Neutrophil (primary cell): ENCODE data around the gene KIDINS220.

Experiments
- H3K27ac ChIP-seq: fragments of 200-600 bp; sonication (generic); 2 replicates; pipeline ENCODE4 v1.5.1; 2016; ENCODE audit warnings: mild to moderate bottlenecking, moderate library complexity
- H3K27me3 ChIP-seq: fragments of 200-600 bp; sonication (generic); 2 replicates; pipeline ENCODE4 v1.6.0; 2016; ENCODE audit warnings: mild to moderate bottlenecking
- H3K36me3 ChIP-seq: fragments of 200-600 bp; sonication (generic); 2 replicates; pipeline ENCODE4 v1.5.1; 2017
- H3K4me1 ChIP-seq, 2 experiments: fragments of 200-600 bp in 1 of 2; sonication (generic) in 1 of 2; 1 replicate in 1 of 2; 2 replicates in 1 of 2; pipeline versions ENCODE4 v1.5.1 to v1.6.1; 2013 to 2016; ENCODE audit warnings: low read depth in 1 of 2, low read length in 1 of 2, mild to moderate bottlenecking in 1 of 2, moderate library complexity in 1 of 2; ENCODE audit not compliant: control insufficient read depth in 1 of 2, insufficient read depth in 1 of 2
- H3K4me3 ChIP-seq, 2 experiments: fragments of 200-600 bp in 1 of 2; sonication (generic) in 1 of 2; 1 replicate in 1 of 2; 2 replicates in 1 of 2; pipeline ENCODE4 v1.5.1; 2013 to 2016; ENCODE audit warnings: low read depth in 1 of 2, low read length in 1 of 2, mild to moderate bottlenecking in 1 of 2, moderate library complexity in 1 of 2
- H3K9me3 ChIP-seq: fragments of 200-600 bp; sonication (generic); 2 replicates; pipeline ENCODE4 v1.5.1; 2016
- TF ChIP-seq, protein P1 (sequence below): fragments of 200-600 bp; sonication (generic); IDR thresholded peaks from 2 replicates; pipeline ENCODE4 v1.5.1; 2016; ENCODE audit warnings: antibody characterized with exemption

Gene KIDINS220

DNA sequence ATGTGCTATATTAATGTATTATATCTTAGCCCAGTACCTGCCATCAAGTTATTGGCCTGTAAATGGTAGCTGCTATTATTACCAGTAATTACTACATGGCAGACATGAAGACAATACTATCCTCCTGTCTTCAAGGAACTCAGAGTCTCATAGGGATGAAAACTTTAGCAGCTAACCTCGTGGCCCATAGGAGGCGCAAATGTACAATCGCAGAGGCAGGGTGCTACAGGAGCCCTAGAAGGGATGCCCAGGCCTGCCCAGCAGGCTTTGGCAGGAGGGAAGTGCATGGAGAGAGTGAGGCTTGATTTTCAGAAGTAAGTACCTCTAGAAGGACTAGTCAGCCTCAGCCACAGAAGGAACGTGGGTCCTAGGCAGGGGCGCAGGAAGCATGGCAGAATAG is 44.7 kb upstream of the KIDINS220 start:
- peaks cover 74% of the 10 kb centered on the region for H3K36me3 ChIP-seq
- H3K9me3 ChIP-seq, result no peaks in the 10 kb centered on the region
- no peak overlapping the region for H3K27ac ChIP-seq
- TF ChIP-seq, protein P1, sequence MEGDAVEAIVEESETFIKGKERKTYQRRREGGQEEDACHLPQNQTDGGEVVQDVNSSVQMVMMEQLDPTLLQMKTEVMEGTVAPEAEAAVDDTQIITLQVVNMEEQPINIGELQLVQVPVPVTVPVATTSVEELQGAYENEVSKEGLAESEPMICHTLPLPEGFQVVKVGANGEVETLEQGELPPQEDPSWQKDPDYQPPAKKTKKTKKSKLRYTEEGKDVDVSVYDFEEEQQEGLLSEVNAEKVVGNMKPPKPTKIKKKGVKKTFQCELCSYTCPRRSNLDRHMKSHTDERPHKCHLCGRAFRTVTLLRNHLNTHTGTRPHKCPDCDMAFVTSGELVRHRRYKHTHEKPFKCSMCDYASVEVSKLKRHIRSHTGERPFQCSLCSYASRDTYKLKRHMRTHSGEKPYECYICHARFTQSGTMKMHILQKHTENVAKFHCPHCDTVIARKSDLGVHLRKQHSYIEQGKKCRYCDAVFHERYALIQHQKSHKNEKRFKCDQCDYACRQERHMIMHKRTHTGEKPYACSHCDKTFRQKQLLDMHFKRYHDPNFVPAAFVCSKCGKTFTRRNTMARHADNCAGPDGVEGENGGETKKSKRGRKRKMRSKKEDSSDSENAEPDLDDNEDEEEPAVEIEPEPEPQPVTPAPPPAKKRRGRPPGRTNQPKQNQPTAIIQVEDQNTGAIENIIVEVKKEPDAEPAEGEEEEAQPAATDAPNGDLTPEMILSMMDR, result peak; percentile 13
- no peaks in the 10 kb centered on the region for H3K27me3 ChIP-seq
- H3K4me1 ChIP-seq, result no peaks in the 10 kb centered on the region
- H3K4me3 ChIP-seq, result no peak overlapping the region

DNA sequence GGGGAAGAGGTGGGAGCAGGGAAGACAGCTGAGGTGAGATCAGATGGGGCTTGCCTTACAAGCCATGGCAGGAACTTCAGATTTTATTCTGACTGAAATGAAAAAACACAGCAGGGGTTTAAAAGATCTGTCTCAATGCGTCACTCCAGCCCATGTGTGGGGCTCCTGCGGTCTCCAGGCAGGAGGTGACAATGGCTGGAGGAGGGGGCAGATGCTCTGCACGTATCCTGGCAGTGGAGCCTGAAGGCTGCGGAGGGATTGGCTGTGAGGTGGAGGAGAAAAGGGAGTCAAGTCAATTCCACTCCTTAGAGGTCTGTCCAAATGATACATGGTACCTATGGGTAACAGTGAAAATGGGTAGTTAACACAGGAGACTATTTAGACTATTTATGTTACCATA is 40.5 kb upstream of the KIDINS220 start:
- H3K27ac ChIP-seq, result no peak overlapping the region
- H3K4me3 ChIP-seq, result no peak overlapping the region
- H3K9me3 ChIP-seq, result no peaks in the 10 kb centered on the region
- no peaks in the 10 kb centered on the region for H3K27me3 ChIP-seq
- H3K4me1 ChIP-seq, result no peaks in the 10 kb centered on the region
- TF ChIP-seq, protein P1, result no peak
- peaks cover 71% of the 10 kb centered on the region for H3K36me3 ChIP-seq

DNA sequence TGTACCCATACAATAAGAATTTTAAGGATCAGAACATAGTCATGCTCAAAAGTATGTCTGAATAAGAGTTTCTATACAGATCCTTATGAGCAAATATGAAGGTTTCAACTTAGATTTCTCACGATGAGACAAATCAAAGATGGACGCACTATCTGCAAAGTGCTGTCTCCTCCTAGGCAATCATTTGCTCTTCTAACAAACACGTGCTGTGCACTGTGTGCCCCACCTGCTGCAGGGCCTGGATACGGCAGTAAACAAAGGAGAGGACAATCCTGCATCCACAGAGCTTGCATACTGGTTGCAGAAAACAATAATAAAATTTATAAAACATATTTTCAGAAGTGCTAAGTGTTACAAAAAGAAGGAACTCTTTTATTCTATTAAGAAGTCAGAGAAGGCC is 39.9 kb upstream of the KIDINS220 start:
- H3K27ac ChIP-seq, result no peak overlapping the region
- H3K9me3 ChIP-seq, result no peaks in the 10 kb centered on the region
- H3K36me3 ChIP-seq, result peaks cover 74% of the 10 kb centered on the region
- TF ChIP-seq, protein P1, result no peak
- no peaks in the 10 kb centered on the region for H3K4me1 ChIP-seq
- no peaks in the 10 kb centered on the region for H3K27me3 ChIP-seq
- no peak overlapping the region for H3K4me3 ChIP-seq

DNA sequence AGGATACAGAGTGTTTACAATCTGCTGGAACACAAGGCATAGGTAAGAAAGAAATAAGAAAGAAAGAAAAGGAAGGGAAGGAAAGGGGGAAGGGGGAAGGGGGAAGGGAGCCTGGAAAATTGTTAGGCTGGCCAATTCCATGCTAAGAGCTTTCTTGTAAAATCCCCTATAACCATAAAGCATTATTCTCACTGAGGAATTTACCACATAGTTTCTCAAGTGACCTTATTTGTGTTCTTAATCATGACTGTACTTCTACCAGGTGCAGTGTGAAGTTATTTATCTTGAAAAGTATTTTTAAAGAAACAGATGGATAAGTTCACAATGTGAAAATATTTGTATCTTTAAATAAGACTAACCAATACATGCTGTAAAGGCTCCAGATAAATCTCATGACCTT is 39.2 kb upstream of the KIDINS220 start:
- H3K27me3 ChIP-seq, result no peaks in the 10 kb centered on the region
- TF ChIP-seq, protein P1, result no peak
- H3K9me3 ChIP-seq, result no peaks in the 10 kb centered on the region
- no peaks in the 10 kb centered on the region for H3K4me1 ChIP-seq
- peaks cover 74% of the 10 kb centered on the region for H3K36me3 ChIP-seq
- H3K4me3 ChIP-seq, result no peak overlapping the region
- H3K27ac ChIP-seq, result no peak overlapping the region

DNA sequence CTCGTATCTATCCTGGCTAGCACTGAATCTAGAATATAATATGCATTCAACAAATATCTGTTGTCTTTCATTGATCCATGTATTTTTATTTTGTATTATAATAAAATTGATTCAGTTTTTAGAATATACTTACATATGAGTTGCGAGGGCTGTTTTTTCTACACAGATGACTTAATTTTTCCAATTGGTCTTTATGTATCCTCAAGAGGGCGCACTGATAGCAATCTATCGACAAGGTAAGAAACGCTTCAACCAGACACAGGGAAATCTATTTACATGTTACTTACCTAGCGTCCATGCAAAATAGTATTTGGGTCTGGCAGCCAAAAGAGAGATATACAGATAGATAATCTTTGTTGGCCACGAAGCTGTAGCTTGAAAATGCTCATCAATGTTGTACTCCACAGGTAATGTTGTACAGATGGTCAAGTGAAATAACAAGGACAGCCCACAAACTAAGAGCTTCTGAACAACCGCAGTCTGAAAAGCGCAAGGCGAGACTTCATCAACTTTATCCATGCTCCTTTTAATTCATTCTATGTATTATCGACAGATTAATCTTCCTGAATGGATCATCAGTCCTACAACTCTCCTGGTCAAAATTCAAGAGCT is 35.5 kb upstream of the KIDINS220 start:
- H3K4me3 ChIP-seq, result no peak overlapping the region
- peaks cover 64% of the 10 kb centered on the region for H3K36me3 ChIP-seq
- no peaks in the 10 kb centered on the region for H3K9me3 ChIP-seq
- TF ChIP-seq, protein P1, result no peak
- H3K4me1 ChIP-seq, result no peaks in the 10 kb centered on the region
- no peaks in the 10 kb centered on the region for H3K27me3 ChIP-seq
- H3K27ac ChIP-seq, result no peak overlapping the region
